Measurements from ENCODE around the gene SLC12A3.

- TF ChIP-seq CTCF (IDR thresholded peaks at IDR 0.05; ENCODE audit: poor library complexity) (no peak), EZH2phosphoT487 (IDR thresholded peaks at IDR 0.05; ENCODE audit: low read depth, severe bottlenecking, unreplicated experiment) (no peak), EZH2 (IDR thresholded peaks at IDR 0.05; ENCODE audit: borderline replicate concordance) (no peak)
Measured at GRCh38 chr16:56895813-56896212, 30.8 kb downstream of the SLC12A3 start.

Data from hepatocyte (in vitro differentiated cells).